Islet precursor cell (in vitro differentiated cells): ENCODE data around the gene ARHGDIA.
A peak's percentile ranks its signal among the peaks of the same experiment; 100 is the strongest.
"Not testable (repeated sequence)": the region's sequence is repeated elsewhere in the genome, so short reads cannot be mapped to it uniquely, and the experiment has no call there.

ENCODE experiments used
- DNase-seq: peaks from one replicate; pipeline ENCODE4 v3.0.0-alpha.2; 2018

Gene ARHGDIA

DNA sequence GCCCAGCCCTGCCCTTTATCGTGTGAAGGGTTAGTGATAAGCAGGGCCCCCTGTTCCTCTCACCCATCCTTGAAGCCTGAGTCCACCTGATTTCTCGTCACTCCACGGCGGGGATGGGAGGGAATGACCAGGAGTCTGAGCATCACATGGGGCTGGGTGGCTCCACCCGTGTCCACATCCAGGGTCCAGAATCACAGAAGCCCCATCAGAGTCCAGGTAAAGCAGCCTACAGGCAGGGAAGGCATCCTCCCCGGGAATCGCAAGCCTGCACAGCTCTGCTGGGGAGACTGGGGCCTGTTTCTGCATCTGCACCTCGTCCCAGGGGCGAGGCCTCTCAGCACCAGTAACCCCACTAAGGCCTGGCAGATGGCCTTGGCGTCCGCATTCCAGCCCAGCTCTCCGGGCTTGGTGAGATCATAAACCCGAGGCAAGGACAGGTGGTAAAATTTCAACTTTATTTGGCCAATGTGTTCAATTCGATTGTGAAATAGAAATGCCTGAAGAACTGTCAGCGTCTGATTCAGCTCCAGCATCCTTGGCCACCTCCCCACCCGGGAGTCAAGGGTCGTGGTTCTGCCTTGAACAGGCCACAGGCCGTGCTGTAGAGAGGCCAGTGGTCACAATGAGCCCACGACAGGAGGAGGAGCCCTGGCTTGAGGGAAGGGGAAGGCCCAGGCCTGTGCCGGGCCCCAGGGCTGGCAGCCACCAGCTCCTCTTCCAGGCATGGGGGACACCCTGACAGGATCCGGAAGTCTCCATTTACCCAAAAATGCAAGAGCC lies 28.2 kb downstream of the ARHGDIA start:
- no peak for DNase-seq

DNA sequence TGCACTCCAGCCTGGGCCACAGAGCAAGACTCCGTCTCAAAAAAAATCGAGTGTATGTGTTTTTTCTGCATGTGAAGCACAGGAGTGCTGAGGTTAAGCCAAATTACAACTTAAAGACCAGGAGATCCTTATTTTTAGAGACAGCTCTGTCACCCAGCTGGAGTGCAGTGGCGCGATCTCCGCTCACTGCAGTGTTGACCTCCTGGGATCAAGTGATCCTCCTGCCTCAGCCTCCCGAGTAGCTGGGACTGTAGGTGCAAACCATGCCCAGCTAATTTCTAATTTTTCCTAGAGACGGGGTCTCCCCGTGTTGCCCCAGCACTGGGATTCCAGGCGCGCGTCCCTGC lies 28.8 kb downstream of the ARHGDIA start:
- no peak for DNase-seq

- DNase-seq = no peak
These were observed 29.3 kb downstream of the ARHGDIA start for GRCh38 chr17:81841866-81842265.

DNA sequence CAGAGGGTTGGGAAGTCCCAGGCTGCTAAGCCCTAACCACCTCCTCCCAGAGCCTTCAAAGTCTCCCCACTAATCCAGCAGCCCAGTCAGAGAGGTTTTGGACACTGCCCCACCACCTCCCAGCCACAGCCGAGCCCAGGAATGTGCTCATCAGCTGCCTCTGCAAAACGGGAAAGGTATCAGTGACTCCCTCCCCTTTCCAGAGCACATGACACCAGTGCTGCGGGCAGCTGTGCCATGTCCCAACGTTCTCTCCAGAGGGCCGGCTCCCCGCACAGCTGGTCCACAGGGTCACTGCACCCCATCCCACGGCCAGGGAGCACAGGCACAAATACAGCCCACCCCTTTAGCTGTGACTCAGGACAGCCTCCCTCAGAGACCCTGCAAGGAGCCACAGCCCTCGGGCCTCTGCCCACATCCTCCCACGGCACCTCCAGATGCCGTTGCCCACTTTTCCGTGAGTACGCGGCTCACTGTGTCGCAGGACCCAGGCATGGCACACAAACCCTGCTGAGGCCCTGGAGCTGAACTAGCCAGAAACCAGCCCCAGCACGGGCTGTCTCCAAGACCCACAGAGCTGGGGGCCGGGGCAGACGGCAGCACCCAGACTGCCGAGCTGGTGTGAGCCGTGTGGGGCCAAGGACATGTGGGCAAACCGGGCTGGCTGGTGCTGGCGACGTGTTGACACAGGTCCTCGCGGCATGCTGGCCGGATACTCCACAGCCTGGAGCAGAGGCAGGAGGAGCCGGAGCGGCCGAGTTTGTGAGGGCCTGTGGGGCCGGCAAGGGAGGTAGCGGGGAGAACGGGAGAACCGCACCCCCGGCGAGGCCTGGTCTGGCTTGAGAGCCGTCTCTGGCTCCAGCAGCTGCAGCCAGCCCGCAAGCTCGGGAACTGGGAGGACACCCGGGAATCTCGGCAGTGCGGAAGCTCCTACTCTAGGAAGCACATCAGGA lies 30.0 kb downstream of the ARHGDIA start:
- peak; percentile 76 for DNase-seq

DNA sequence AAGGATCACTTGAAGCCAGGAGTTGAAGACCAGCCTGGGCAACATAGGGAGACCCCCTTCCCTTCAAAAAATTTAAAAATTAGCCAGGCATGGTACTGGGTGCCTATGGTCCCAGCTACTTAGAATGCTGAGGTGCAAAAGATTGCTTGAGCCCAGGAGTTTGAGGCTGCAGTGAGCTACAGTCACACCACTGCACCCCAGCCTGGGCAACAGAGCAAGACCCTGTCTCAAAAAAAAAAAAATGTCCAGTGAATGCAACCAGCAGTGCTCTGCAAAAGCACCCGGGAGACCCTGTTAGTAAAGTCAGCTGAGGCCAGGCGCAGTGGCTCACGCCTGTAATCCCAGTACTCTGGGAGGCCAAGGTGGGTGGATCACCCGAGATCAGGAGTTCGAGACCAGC lies 31.1 kb downstream of the ARHGDIA start:
- DNase-seq = not testable (repeated sequence)

- no peak for DNase-seq
These were observed 31.8 kb downstream of the ARHGDIA start for GRCh38 chr17:81839301-81839700.

DNA sequence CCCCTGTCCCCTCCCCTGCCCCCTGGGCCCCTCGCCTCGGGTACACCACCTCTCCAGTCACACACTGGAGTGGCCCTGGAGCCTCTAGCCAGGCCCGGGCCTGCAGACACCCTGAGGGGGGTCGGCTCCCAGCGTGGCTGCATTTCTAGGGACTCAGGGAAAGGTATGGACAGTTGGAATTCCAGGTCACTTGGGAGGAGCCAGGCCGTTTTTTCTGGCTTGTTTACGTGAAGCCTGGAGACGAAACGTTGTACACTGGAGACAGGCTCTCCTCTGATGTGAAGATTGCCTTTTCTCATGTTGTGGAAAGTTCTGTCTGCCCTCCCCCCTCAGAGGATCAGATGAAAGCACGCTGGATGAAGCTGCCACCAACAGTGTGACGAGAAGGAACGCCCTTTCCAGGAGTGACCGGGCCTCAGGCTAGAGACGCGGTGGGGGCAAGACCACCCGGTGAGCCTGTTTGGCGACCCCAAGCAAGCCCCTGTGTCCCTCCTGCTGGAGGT lies 32.3 kb downstream of the ARHGDIA start:
- peak; percentile 94 for DNase-seq

DNA sequence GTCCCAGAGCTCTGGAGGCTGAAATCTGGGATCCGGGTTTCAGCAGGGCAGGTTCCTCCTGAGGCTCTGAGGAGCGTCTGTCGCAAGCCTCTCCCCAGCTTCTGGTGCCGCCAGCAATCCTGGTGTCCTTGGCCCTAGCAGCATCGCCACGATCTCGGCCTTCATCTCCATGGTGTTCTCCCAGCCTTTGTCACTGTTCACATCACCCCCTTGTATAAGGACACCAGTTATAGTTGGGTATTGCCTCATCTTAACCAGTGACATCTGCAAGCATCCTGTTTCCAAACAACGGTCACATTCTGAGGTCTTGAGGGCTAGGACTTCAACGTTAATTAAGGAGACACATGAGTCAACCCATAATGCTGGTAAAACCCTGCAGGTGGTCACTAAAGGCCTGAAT lies 33.5 kb downstream of the ARHGDIA start:
- no peak for DNase-seq

DNA sequence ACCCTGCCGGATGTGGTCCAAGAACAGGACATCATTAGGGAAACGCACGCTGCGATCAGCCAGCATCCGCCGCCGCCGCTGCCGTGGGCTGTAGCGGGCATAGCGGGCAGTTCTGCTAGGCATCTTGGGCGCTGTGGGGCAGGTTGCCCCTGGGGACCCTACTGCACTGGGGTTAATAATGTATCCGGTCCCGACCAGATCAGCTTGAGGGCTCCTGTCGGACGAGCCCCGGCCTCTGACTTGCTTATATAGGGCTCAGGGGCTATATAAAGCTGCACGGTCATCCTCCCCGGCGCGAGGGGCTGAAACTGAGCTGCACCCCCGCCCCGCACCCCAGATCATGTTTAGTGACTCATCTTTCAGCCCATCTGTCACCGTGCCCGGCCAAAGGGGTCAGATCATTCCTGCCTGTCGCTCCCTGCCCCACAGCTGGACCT lies 36.3 kb downstream of the ARHGDIA start, which contains the start of gene PPP1R27:
Gene PPP1R27, minus strand, starts transcription at position 220 of the 437 bp plus-strand sequence. Its CDS starts 97 bp downstream, at position 123.
- DNase-seq = no peak

DNA sequence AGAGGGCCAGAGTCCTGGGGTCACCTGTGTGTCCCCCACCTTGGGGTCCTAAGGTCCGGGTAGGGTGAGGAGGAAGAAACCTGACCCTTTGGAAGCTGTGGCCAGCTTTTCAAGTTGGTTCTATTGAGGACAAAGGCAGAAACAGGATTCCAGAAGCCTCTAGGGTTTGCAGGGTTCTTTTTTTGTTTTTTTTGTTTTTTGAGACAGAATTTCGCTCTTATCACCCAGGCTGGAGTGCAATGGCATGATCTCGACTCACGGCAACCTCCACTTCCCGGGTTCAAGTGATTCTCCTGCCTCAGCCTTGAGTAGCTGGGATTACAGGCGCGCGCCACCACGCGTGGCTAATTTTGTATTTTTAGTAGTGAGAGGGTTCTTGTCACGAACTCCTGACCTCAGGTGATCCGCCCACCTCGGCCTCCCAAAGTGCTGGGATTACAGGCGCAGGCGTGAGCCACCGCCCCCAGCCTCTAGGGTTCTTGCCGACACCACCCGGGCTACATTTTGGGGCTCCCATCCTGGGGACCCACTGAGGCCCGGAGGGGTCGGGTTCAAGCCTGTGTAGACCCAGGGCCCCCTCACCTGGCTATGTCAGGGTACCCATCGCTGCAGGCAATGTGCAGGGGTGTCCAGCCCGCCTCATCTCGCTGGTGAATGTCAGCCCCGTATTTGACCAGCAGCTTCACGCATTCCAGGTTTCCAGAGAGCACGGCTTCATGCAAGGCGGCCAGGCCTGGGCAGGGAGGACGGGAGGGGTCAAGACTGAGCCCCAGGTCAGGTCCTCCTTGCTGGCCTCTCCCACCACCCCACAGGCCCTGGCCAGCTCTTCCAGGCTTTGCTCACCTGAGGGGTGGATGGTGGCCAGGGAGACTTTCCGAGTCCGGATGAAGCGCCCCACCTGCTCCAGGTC lies 37.0 kb downstream of the ARHGDIA start:
- DNase-seq = no peak

DNA sequence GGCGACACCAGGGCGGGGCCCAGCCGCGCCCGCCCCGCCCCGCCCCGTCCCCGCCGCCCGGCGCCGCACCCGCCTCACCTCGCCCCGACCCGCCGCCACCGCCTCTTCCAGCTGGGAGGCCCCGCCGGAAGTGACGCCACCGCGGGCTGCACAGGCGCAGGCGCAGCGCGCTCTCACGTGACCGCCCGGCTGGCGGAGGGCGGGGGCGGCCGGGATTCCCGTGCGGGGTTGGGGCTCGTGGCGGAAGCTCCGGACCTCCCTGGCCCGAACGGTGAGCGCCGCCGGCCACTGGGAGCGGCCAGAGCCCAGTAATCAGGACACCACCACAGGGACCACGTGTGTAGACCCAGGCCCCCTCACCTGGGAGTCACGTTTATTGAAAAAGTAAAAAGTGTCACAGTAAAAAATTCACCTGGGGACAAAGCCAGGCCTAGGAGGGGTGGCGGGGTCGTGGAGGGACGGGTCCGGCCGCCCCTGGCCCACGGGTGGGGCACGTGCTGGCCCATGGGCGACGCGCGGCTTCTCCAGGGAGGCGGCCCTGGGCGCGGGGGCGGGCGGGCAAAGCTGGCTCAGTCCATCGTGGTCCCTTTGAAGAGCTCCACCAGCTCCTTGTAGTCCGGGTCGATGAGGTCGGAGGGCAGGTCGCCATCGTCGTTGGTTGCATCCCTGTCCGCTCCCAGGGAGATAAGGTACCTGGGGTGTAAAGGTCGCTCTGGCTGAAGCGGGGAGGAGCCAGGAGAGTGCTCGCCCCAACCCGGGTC lies 37.8 kb downstream of the ARHGDIA start, which contains the start of gene MCRIP1:
Gene MCRIP1, minus strand, starts transcription at position 132 of the 761 bp plus-strand sequence. CDS start 8,785 bp downstream, outside the sequence.
- peak; percentile 98 for DNase-seq

DNA sequence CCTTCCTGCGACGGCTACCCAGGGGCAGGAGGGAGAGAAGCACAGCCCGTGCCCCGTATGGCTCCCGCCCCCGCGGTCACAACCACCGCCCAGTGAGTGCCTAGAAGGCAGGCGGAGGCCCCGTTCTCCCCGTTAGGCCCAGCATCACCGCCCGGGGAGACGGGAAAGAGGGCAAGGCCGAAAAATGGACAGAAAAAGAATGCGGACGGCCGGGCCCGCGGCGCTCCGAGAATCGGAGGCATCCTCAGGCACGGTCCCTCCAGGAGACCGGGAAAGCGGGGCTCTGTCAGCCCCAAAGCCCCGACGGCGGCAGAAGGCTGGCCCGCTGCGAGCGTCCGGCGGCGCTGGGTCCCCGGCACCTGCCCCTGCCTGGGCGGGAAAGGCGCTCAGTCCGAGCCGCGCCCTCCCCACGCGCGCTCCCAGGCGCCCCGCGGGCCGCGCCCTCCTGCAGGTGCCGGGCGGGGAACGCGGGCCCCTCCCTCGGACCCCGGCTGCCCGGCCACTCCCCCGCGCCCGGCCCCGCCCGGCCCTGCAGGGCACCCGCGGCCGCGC lies 38.5 kb downstream of the ARHGDIA start:
- DNase-seq = peak; percentile 73

DNA sequence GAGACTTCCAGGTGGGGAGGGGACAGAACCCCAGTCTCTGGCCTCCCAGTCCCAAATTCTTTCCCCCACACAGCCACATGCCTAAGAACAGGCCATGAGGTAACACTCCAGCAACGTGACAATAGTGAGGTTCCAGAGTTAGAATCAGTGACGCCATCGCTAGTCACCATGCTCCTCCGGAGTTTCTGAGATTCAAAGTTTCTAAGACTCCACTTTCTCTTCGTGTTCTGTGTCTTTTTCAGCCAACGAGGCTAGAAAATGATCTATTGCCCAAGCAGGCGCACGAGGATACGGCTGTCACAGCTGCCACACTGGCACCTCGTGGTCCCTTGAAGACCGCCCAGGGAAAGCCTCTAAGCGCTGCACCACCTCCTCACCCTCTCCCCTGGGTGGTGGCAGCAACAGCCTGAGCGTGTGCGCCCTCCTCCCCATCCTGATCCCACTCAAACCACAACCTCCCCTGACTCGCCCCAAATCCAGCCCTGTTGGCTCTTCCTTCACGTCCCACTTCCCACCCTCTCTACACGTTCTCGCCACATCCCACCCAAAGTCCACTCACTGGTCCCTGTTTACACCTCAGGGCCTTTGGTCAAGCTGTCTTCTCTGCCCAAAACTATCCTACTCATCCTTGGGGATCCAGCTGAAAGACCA lies 39.1 kb downstream of the ARHGDIA start:
- DNase-seq = no peak

DNA sequence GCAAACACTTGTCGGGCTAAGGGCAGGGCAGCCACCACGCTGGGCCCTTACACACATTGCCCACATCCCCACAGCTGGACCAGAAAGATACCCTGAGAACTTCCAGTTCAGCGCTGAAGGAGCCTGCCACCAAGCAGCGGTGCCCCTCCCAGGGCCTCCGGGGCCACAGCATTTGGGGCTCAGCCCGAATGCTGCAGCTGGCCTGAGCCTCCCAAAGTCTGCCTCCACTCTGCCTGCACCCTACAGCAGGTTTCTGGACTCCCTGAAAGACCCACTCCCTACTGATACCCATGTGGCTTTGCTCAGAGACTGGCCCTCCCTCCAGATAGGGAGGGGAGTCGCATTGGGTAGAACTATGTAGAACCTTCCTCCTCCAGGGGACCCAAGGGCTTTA lies 39.6 kb downstream of the ARHGDIA start:
- DNase-seq = no peak

DNA sequence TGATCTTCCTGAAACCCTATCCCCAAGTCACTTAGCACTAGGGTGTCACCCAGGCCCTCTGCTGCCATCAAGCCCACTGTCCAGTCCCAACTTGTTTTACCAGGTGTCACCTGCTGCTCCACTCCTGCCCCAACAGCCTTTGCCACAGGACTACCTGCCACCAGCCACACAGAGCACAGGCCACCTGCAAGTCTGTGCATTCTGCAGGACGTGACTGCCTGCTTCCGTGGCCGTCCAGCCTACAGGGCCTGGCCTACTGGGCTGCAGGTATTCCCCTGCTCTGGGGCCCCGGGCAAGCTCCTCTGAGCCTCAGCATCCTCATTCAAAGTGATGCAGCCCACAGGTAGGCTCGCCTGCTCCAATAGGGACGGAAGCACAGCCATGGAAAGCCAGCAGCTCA lies 41.3 kb downstream of the ARHGDIA start:
- DNase-seq = no peak

- DNase-seq = no peak
These were observed 42.5 kb downstream of the ARHGDIA start for GRCh38 chr17:81828656-81829055.

DNA sequence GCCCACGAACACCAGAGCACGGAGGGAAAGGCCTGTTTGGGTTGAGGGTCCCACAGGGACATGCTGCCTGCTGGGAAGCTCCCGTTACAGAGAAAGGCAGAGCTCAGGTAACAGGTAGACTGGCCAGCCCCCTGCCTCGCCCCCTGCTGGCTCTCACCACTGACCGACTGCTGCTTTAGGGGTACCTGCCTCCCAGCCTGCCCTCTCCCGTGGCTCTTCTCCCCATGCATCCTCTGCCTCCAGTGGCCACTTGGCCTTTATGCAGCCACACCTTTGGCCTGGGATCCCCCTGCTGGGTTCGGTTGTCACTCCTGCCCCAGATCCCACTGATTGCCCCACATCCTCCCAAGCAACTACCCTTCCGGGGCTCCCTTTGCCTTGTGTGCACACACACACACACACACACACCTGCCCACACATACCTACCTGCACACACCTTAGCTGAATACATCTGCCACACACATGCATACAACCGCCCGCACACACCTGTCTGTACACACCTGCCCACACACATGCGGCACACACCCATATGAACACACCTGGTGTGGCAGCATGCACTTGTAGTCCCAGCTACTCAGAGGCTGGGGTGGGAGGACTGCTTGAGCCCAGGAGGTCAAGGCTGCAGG lies 45.2 kb downstream of the ARHGDIA start:
- DNase-seq = no peak

- no peak for DNase-seq
These were observed 46.5 kb downstream of the ARHGDIA start for GRCh38 chr17:81824595-81824994.

DNA sequence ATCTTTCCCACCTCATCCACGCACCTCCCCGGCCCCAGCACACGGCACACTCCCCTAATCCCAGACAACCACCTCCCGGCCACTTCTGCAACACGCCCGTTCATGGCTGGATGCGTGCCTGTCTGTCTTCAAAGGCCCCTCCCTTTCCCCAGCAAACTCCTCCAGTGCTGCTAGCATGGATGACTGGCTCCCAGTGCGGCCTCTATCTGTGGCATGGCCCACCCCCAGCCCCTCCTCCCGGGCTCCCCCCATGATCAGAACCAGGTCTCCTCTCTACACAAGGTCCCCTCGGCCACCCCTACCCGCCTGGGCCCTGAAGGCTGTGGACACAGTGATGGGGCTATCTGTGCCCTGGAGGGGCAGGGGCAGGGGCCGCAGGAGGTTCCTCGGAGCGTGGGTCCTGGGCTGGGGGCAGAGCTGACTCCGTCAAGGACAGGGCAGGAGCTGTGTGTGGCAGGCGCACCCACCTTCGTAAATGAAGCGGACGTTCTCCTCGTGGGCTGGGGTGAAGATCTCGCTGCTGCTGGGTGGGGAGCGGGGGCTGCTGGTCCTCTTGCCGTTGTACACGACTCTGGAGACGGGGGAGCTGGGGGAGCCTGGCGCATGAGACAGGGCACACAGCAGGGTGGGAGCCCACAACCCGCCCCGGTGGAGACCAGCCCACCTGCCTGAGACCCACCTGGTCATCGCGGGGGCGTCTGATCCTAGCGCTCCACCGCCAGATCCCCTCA lies 47.2 kb downstream of the ARHGDIA start:
- DNase-seq = no peak
